Neural cell (in vitro differentiated cells): Measurements from ENCODE around the gene TMPRSS15. TPM values are rescaled to one million over a fixed set of nuclear protein-coding genes. Genes with fewer than 3 reads are reported as not detected.

Source experiments
- H2AFZ ChIP-seq: fragments of 200-600, 300-800 bp; sonication (generic), shearing (Covaris generic); 2 replicates; pipeline ENCODE4 v1.6.0; 2014; ENCODE audit warnings: low read depth, mild to moderate bottlenecking, antibody characterized with exemption, low read length, moderate library complexity
- H3F3A ChIP-seq: fragments of 200-600 bp; shearing (Covaris generic); 2 replicates; pipeline ENCODE4 v1.6.1; 2016; ENCODE audit warnings: mild to moderate bottlenecking, moderate library complexity, mixed read lengths, antibody characterized with exemption, low read length; ENCODE audit not compliant: insufficient read depth, poor library complexity, severe bottlenecking
- H3K27ac ChIP-seq: fragments of 200-600, 300-800 bp; sonication (generic), shearing (Covaris generic); 2 replicates; pipeline ENCODE4 v1.5.1; 2014; ENCODE audit warnings: mild to moderate bottlenecking, low read length, moderate library complexity
- H3K27me3 ChIP-seq: fragments of 300-800, 200-600 bp; sonication (generic), shearing (Covaris generic); 2 replicates; pipeline ENCODE4 v1.6.0; 2014; ENCODE audit warnings: mild to moderate bottlenecking, low read depth, low read length, moderate library complexity; ENCODE audit not compliant: insufficient read depth
- H3K36me3 ChIP-seq: fragments of 300-800, 200-600 bp; sonication (generic), shearing (Covaris generic); 2 replicates; pipeline ENCODE4 v1.5.1; 2014; ENCODE audit warnings: mild to moderate bottlenecking, antibody characterized with exemption, low read length, moderate library complexity; ENCODE audit not compliant: insufficient read depth
- H3K4me2 ChIP-seq: fragments of 300-800, 200-600 bp; sonication (generic), shearing (Covaris generic); 2 replicates; pipeline ENCODE4 v1.6.0; 2014; ENCODE audit warnings: mild to moderate bottlenecking, low read length
- H3K4me3 ChIP-seq: fragments of 300-800, 200-600 bp; sonication (generic), shearing (Covaris generic); 2 replicates; pipeline ENCODE4 v1.5.1; 2014; ENCODE audit warnings: mild to moderate bottlenecking, low read length, moderate library complexity
- H3K79me2 ChIP-seq: fragments of 200-600 bp; shearing (Covaris generic); replicated peaks from 2 replicates; pipeline ENCODE4 v1.6.0; 2014; ENCODE audit warnings: mild to moderate bottlenecking, low read length, moderate library complexity; ENCODE audit not compliant: insufficient read depth
- H3K9ac ChIP-seq: fragments of 300-800, 200-600 bp; sonication (generic), shearing (Covaris generic); 2 replicates; pipeline ENCODE4 v1.6.1; 2016; ENCODE audit warnings: mild to moderate bottlenecking, low read length, mixed read lengths
- H3K9me2 ChIP-seq: fragments of 200-600 bp; shearing (Covaris generic); 2 replicates; pipeline ENCODE4 v1.6.1; 2016; ENCODE audit warnings: mild to moderate bottlenecking, low read length, mixed read lengths; ENCODE audit not compliant: insufficient read depth
- H3K9me3 ChIP-seq: fragments of 200-600, 300-800 bp; sonication (generic), shearing (Covaris generic); 2 replicates; pipeline ENCODE4 v1.6.1; 2016; ENCODE audit warnings: mild to moderate bottlenecking, mixed run types, low read length, moderate library complexity, mixed read lengths
- H4K20me1 ChIP-seq: fragments of 200-600 bp; shearing (Covaris generic); 2 replicates; pipeline ENCODE4 v1.6.1; 2016; ENCODE audit warnings: mild to moderate bottlenecking, mixed run types; ENCODE audit not compliant: insufficient read depth
- CTCF ChIP-seq: fragments of 450-650 bp; IDR thresholded peaks from 2 replicates; pipeline ENCODE4 v1.5.1; 2014; ENCODE audit warnings: antibody characterized with exemption, mild to moderate bottlenecking, moderate library complexity; ENCODE audit not compliant: poor library complexity, severe bottlenecking
- EP300 ChIP-seq: fragments of 450-650 bp; conservative IDR thresholded peaks from 2 replicates; pipeline ENCODE4 v1.6.1; 2014; ENCODE audit warnings: antibody characterized with exemption, mild to moderate bottlenecking, moderate library complexity; ENCODE audit not compliant: poor library complexity, severe bottlenecking
- EZH2 ChIP-seq: fragments of 200-600, 300-800 bp; shearing (Covaris generic), sonication (generic); IDR thresholded peaks from 2 replicates; pipeline ENCODE4 v1.6.1; 2014; ENCODE audit warnings: antibody characterized with exemption, low read length, borderline replicate concordance, mild to moderate bottlenecking; ENCODE audit not compliant: insufficient read depth, poor library complexity, severe bottlenecking
- MXI1 ChIP-seq: fragments of 450-650 bp; conservative IDR thresholded peaks from 2 replicates; pipeline ENCODE4 v1.6.1; 2014; ENCODE audit warnings: antibody characterized with exemption, mild to moderate bottlenecking; ENCODE audit not compliant: poor library complexity, severe bottlenecking
- POLR2AphosphoS5 ChIP-seq: IDR thresholded peaks from 2 replicates; pipeline ENCODE4 v1.6.1; 2012
- RAD21 ChIP-seq: fragments of 450-650 bp; conservative IDR thresholded peaks from 2 replicates; pipeline ENCODE4 v1.6.1; 2014; ENCODE audit warnings: antibody characterized with exemption, mild to moderate bottlenecking, moderate library complexity
- SMC3 ChIP-seq: fragments of 450-650 bp; conservative IDR thresholded peaks from 2 replicates; pipeline ENCODE4 v1.6.1; 2014; ENCODE audit warnings: antibody characterized with exemption, mild to moderate bottlenecking, moderate library complexity; ENCODE audit not compliant: poor library complexity
- TAF1 ChIP-seq: IDR thresholded peaks from 2 replicates; pipeline ENCODE4 v1.6.1; 2012; ENCODE audit warnings: low read depth
- polyA plus RNA-seq: library from polyadenylated mRNA; depleted of rRNA; stranded (reverse); fragments of >200 nt; gene quantifications from 2 replicates; pipeline ENCODE4 v1.2.3, GENCODE V29; 2014
- TF ChIP-seq, protein P1 (sequence below): IDR thresholded peaks from 2 replicates; pipeline ENCODE4 v1.6.1; 2012; ENCODE audit warnings: borderline replicate concordance

The TMPRSS15 gene
- polyA plus RNA-seq, 1 donor from 2014 or later = 0.50 TPM

GRCh38 chr21:18340387-18340942 lies 63.1 kb downstream of the TMPRSS15 start:
- Histone ChIP-seq H3K79me2 (no peaks in the 10 kb centered on the region), H3F3A (peaks cover 6% of the 10 kb centered on the region), H2AFZ (no peak overlapping the region), H3K9ac (no peak overlapping the region), H3K9me3 (no peaks in the 10 kb centered on the region), H4K20me1 (no peaks in the 10 kb centered on the region), H3K27ac (no peak overlapping the region), H3K4me3 (no peak overlapping the region), H3K27me3 (no peaks in the 10 kb centered on the region), H3K9me2 (no peaks in the 10 kb centered on the region), H3K36me3 (no peaks in the 10 kb centered on the region), H3K4me2 (no peak overlapping the region)
- TF ChIP-seq CTCF (no peak), TAF1 (no peak), POLR2AphosphoS5 (no peak), SMC3 (no peak), MXI1 (no peak), RAD21 (no peak), EZH2 (no peak), EP300 (no peak)
- TF ChIP-seq, protein P1, sequence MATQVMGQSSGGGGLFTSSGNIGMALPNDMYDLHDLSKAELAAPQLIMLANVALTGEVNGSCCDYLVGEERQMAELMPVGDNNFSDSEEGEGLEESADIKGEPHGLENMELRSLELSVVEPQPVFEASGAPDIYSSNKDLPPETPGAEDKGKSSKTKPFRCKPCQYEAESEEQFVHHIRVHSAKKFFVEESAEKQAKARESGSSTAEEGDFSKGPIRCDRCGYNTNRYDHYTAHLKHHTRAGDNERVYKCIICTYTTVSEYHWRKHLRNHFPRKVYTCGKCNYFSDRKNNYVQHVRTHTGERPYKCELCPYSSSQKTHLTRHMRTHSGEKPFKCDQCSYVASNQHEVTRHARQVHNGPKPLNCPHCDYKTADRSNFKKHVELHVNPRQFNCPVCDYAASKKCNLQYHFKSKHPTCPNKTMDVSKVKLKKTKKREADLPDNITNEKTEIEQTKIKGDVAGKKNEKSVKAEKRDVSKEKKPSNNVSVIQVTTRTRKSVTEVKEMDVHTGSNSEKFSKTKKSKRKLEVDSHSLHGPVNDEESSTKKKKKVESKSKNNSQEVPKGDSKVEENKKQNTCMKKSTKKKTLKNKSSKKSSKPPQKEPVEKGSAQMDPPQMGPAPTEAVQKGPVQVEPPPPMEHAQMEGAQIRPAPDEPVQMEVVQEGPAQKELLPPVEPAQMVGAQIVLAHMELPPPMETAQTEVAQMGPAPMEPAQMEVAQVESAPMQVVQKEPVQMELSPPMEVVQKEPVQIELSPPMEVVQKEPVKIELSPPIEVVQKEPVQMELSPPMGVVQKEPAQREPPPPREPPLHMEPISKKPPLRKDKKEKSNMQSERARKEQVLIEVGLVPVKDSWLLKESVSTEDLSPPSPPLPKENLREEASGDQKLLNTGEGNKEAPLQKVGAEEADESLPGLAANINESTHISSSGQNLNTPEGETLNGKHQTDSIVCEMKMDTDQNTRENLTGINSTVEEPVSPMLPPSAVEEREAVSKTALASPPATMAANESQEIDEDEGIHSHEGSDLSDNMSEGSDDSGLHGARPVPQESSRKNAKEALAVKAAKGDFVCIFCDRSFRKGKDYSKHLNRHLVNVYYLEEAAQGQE = no peak

DNA sequence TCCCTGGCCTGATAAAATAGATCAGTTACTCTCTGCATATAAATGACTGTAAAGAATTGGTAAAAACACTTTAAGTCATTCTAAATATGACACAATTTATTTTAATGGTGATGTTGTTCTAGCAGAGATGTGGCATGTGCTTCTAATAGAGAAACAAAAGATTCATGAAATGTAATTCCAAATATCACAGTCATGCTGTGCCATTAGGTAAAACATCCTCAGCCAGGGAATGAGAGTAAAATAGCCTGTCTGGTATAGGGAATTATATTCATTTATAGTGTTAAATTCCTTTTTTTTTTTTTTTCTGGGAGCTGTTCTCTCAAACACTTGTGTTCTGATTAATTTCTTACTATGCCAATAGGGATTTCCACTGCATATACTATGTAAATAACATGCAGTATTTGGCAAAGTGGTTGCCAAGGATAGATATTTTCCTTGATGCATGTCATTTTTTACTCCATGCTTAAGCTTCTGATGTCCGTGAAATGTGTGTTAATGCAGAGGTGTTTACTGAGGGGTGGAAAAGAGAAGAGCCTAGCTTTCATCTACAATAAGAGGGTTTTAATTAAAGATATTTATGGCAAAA lies 67.8 kb downstream of the TMPRSS15 start:
- H2AFZ ChIP-seq = no peak overlapping the region
- no peaks in the 10 kb centered on the region for H3K27me3 ChIP-seq
- H3K36me3 ChIP-seq = no peaks in the 10 kb centered on the region
- peak overlapping the region; percentile 6 for H3K4me2 ChIP-seq
- no peaks in the 10 kb centered on the region for H4K20me1 ChIP-seq
- peak overlapping the region; percentile 89 for H3K27ac ChIP-seq
- no peaks in the 10 kb centered on the region for H3K9me3 ChIP-seq
- peak overlapping the region; percentile 45 for H3K9ac ChIP-seq
- H3K79me2 ChIP-seq = no peaks in the 10 kb centered on the region
- peak overlapping the region; percentile 36 for H3K4me3 ChIP-seq
- peak; percentile 72 for TF ChIP-seq EP300
- TF ChIP-seq RAD21 = no peak
- no peak for TF ChIP-seq TAF1
- TF ChIP-seq, protein P1 = peak; percentile 93
- peak; percentile 32 for TF ChIP-seq POLR2AphosphoS5
- TF ChIP-seq CTCF = no peak
- peaks cover 12% of the 10 kb centered on the region for H3F3A ChIP-seq
- no peaks in the 10 kb centered on the region for H3K9me2 ChIP-seq
